Measurements from ENCODE around the gene PRDM1. TPM values are rescaled to one million over a fixed set of nuclear protein-coding genes. Genes with fewer than 3 reads are reported as not detected.

The PRDM1 gene
- polyA plus RNA-seq, 1 of the 3 experiments (the other 2 are of a cell fraction) = 4.0 TPM

GRCh38 chr6:106077170-106077569 lies 9.0 kb upstream of the PRDM1 start:
- Histone ChIP-seq H3K9ac (no peak overlapping the region), H3K4me1 (ENCODE audit: control insufficient read depth in 1 of 2, insufficient read depth in 2 of 2, low read depth in 1 of 2, low read length in 1 of 2) (no peaks in the 10 kb centered on the region), H3K79me2 (ENCODE audit: insufficient read depth) (no peaks in the 10 kb centered on the region), H3K9me2 (no peaks in the 10 kb centered on the region), H2AFZ (ENCODE audit: low read depth) (0 out of 2 replicates have a peak overlapping the region, but pooled peaks have one; percentile 15), H3K36me3 (replicated peaks in 1 of 2; ENCODE audit: control insufficient read depth in 1 of 2, insufficient read depth in 2 of 2, low read length in 1 of 2) (no peaks in the 10 kb centered on the region), H3K4me3 (ENCODE audit: low read depth in 2 of 2, low read length in 1 of 2) (no peak overlapping the region), H3K4me2 (no peak overlapping the region), H4K20me1 (ENCODE audit: insufficient read depth) (no peaks in the 10 kb centered on the region), H3K27ac (ENCODE audit: low read depth in 2 of 2, low read length in 1 of 2) (no peak overlapping the region), H3K9me3 (no peaks in the 10 kb centered on the region), H3F3A (replicated peaks; ENCODE audit: insufficient read depth) (peaks cover 3% of the 10 kb centered on the region), H3K27me3 (ENCODE audit: insufficient read depth) (no peaks in the 10 kb centered on the region)
- WGBS (ENCODE audit: low lambda C conversion rate) = 77% methylated on average over 3 of the region's 3 CpGs
- POLR2A ChIA-PET = no interaction called here
- DNase-seq = no peak
- TF ChIP-seq IRF3 (IDR thresholded peaks at IDR 0.05; ENCODE audit: low read depth, low read length) = no peak
- TF ChIP-seq GABPA (IDR thresholded peaks at IDR 0.05; ENCODE audit: low read depth) = no peak
- TF ChIP-seq GATA2 (CRISPR knock-in tag; IDR thresholded peaks at IDR 0.05) = no peak
- no peak for TF ChIP-seq SIN3A (IDR thresholded peaks at IDR 0.05; ENCODE audit: borderline replicate concordance, low read depth, low read length)
- no peak for TF ChIP-seq TEAD4 (IDR thresholded peaks at IDR 0.05; ENCODE audit: borderline replicate concordance, insufficient read depth)
- TF ChIP-seq RFX5 (IDR thresholded peaks at IDR 0.05; ENCODE audit: low read length) = no peak
- TF ChIP-seq EZH2phosphoT487 (IDR thresholded peaks at IDR 0.05; ENCODE audit: borderline replicate concordance, low read depth) = no peak
- no peak for TF ChIP-seq TAF1 (IDR thresholded peaks at IDR 0.05; ENCODE audit: borderline replicate concordance, low read depth, low read length)
- TF ChIP-seq MXI1 (IDR thresholded peaks at IDR 0.05; ENCODE audit: low read depth, low read length) = no peak
- no peak for TF ChIP-seq CHD2 (IDR thresholded peaks at IDR 0.05; ENCODE audit: low read length, partially characterized antibody)
- no peak for TF ChIP-seq SMC3 (IDR thresholded peaks at IDR 0.05; ENCODE audit: low read depth, low read length)
- no peak for TF ChIP-seq RCOR1 (IDR thresholded peaks at IDR 0.05; ENCODE audit: low read length)
- TF ChIP-seq NRF1 (IDR thresholded peaks at IDR 0.05; ENCODE audit: low read depth, low read length) = no peak
- TF ChIP-seq FOXM1 (IDR thresholded peaks at IDR 0.05; ENCODE audit: low read depth) = no peak
- TF ChIP-seq POLR2AphosphoS5 (IDR thresholded peaks at IDR 0.05; ENCODE audit: low read depth, low read length) = no peak
- TF ChIP-seq TCF12 (IDR thresholded peaks at IDR 0.05) = no peak
- TF ChIP-seq USF2 (IDR thresholded peaks at IDR 0.05; ENCODE audit: borderline replicate concordance, low read depth, low read length) = no peak
- TF ChIP-seq ZBTB33 (IDR thresholded peaks at IDR 0.05; ENCODE audit: borderline replicate concordance, low read depth) = no peak
- no peak for TF ChIP-seq CTCF (IDR thresholded peaks at IDR 0.05)
- TF ChIP-seq USF1 (IDR thresholded peaks at IDR 0.05; ENCODE audit: borderline replicate concordance, low read depth) = no peak
- CTCF ChIA-PET = no interaction called here

Data from SK-N-SH (cell line).